ENCODE measurements around the gene MXRA7.

GRCh38 chr17:76683921-76684745, 26.6 kb downstream of the MXRA7 start:
- TF ChIP-seq CTCF (IDR thresholded peaks at IDR 0.05) = no peak
- TF ChIP-seq POLR2A (IDR thresholded peaks at IDR 0.05) = no peak
